GM21576 (cell line): ENCODE data around the gene DPCD.
"Not testable (repeated sequence)": the region's sequence is repeated elsewhere in the genome, so short reads cannot be mapped to it uniquely, and the experiment has no call there.

ENCODE experiments used
- ATAC-seq: cut with Tn5 transposase; IDR thresholded peaks from one replicate; pipeline ENCODE4 v1.9.1; 2021; ENCODE audit warnings: mild to moderate bottlenecking, moderate library complexity; ENCODE audit not compliant: unreplicated experiment

DPCD gene

DNA sequence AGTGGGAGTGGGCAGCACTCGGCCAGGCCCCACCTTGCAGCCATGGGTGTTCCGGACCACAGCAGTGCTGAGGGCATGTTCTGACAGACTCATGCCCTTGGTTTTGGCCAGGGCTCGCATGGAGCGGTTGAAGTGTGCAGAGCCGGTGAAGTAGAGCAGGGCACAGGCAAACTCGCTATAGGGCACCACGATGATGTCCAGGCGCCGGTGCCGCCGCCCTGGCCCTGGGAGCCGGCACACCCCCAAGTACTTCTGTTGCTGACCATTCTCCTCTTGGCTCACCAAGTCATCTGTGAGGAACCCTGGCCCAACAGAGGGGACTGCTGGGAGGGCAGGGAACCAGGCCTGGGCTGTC, 8.6 kb upstream of the DPCD start:
- ATAC-seq = no peak

DNA sequence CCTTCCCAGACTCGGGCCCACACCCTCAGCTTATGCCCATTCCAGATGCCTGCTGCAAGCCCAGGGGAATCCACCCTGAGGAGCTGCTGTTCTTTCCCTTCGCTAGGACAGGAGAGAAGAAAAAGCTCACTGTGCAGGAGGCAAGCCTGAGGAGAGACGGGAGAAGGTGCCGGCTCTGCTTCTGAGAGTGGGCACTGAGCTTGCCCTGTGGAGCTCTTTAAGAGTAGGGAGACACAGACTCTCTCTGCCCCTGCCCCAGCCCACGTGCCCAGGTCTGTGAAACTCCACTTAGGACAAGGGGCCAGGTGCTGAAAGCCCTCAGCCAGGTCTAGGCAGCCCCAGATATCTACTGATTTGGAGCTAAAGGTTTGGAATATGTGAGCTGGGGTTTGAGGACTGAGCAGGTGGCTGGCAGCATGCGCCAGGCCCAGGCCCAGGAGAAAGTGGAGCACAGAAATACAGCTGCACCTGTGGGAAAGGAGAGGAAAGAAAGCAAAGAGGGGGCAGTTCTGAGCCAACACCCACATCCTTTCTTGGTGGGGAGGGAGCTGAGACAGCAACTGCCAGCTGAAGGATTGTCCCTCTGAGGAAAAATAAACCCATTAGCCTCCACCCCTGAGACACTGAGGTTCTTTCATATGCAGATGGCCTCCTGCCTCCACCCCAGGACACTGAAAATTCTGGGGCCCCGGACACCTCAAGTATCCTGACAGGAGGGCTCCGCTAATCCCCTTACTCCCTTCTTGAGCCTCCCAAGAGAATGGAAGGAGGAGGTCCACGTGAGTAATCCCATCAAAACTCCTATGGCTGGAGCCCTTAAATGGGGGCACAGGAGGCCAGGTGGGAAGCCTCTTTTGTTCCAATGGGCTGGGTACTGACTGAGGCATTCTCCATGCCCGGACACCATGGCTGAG, 7.4 kb upstream of the DPCD start:
- no peak for ATAC-seq

GRCh38 chr10:101585841-101586240, 2.3 kb upstream of the DPCD start:
- no peak for ATAC-seq

DNA sequence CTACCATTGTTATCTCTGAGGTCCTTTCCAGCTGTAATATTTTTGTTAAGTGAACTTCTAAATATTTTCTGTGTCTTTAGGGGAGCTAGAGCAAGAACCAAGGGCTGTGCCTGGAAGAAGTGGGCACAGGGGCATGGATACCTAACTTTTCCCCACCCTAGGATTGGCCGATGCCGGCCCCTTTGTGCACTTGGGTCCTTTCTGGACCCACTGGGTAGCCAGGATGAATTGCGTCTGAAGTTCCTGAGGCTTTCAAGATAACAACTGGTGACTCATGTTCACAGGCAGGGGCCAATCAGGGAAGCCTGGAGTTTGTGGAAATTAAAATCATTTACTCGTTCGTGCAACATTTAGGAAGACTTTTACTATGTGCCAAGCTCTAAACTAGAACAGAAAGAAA, 758 bp downstream of the DPCD start:
- no peak for ATAC-seq

DNA sequence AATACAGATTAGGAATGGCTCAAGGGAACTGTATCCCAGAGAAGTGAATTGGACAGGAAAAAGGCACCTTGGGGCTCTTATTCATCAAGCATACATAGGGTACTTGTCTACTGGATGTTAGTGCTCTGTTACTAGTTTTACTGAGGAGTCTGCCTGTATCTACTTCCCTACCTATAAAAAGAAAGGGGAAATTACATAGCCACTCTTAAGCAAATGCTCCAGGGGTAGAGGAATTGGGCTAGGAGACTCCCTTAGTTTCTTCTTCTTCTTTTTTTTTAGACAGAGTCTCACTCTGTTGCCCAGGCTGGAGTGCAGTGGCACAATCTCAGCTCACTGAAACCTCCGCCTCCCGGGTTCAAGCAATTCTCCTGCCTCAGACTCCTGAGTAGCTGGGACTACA, 5.2 kb downstream of the DPCD start:
- ATAC-seq = not testable (repeated sequence)

DNA sequence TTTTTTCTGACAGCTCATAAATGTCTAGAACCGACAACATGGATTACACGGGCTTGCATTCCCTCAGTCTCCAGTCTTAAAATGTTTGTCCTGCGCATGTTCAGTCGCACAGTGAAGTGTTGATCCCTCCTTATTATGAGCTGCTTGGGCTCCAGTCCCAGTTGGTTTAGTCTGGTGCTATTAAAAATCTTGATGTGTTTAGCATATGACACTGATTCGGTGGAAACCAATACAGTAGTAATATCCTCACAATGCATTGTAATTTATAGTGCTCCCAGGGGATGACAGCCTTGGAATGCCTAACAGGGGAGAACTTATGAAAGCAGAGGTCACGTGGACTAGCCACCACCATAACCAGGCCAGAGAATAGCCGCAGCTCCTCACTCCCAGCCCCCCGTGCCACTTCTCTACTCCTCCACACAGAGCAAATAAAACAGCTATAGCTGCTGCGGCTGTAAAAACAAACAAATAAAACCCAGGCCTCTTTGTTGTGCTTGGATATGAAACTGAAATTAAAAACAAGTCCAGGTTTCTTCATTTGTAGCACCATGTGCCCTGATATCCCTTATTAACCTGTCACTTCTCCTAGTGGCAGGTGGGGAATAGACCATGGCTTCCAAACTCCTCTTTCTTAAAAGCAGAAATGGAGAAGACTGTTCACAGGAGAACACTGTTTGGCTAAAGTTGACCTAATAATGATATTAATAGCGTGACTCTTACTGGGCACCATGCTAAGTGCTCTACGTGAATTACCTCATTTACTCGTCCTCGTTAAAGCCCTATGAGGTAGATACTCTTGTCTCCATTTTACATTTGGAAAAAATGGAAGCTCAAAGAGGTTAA, 7.7 kb downstream of the DPCD start:
- no peak for ATAC-seq

GRCh38 chr10:101597091-101597900, 9.2 kb downstream of the DPCD start:
- no peak for ATAC-seq

- no peak for ATAC-seq
These were observed 13.4 kb downstream of the DPCD start for GRCh38 chr10:101601541-101601940.

DNA sequence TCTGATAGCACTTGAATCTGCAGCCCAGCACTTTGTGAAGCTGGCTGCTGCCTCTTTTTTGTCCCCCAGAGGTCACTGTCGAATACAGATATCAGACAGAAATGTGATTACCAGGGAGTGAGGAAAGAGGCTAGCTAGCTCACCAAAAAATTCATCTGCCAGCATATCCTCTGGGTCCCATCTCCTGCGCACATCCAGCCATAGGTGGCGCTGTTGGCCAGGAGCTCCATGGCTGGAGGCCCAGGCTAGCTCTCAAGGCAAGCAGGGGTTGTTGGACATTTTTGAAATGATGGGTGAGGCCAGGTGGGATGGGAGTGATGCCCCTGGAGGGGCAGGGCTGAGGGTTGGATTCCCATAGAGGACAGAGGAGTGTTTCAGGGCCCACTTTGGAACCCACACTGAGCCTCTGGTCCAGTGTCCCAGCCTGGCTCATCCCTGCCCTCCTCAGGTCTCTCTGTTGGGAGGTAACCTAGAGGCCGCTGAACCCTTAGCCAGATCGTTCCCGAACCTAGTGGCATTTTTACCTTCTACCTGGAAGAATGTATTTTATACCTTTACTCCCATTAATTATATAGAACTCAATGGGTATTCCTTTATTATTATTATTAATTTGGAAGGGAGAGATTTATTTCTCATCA, 14.8 kb downstream of the DPCD start:
- ATAC-seq = peak; percentile 69

GRCh38 chr10:101607124-101607523, 19.0 kb downstream of the DPCD start:
- ATAC-seq = no peak

DNA sequence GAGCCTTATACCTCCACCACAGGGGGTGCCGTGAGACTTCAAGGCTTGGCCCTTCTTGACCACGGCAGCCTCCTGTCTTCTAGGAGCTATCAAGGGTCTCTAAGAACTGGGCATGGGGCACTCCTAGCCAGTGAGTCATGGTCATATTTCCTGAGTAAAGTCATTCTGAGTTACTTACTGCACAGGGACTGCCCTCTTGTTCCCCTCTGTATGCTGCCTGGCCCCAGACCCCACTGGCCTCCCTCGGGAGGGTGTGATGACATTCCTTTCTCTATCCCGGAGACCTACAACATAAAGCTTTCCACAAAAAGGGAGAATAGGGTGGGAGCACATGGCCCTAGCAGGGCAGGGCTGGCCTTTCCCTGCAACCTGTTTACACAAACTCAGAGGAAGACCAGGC, 21.4 kb downstream of the DPCD start:
- ATAC-seq = no peak

- no peak for ATAC-seq
These were observed 23.2 kb downstream of the DPCD start for GRCh38 chr10:101611096-101611905.

GRCh38 chr10:101612086-101612485, 24.0 kb downstream of the DPCD start:
- ATAC-seq = no peak

GRCh38 chr10:101612872-101613271, 24.8 kb downstream of the DPCD start:
- no peak for ATAC-seq

DNA sequence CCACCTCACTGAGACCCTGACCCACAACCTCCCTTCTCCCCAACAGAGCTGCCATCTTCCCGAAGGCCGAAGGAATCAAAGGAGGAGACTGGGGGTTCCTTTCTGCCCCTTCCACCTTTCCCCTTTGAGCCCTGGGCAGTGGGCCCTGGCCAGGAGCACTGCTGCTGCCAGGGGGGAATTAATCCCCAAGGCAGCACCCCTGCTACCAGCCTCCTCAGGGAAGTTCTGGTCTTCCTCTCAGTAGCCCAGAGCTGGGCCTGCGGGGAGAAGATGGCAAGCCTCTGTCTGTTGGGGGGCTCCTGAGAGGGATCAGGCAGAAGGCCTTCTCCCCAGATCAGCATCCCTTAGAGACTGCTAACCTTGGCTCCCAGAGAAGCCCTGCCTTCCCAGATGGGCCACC, 25.5 kb downstream of the DPCD start:
- no peak for ATAC-seq

GRCh38 chr10:101614663-101615524, 26.8 kb downstream of the DPCD start:
- ATAC-seq = no peak

- no peak for ATAC-seq
These were observed 27.5 kb downstream of the DPCD start for GRCh38 chr10:101615525-101616116.

DNA sequence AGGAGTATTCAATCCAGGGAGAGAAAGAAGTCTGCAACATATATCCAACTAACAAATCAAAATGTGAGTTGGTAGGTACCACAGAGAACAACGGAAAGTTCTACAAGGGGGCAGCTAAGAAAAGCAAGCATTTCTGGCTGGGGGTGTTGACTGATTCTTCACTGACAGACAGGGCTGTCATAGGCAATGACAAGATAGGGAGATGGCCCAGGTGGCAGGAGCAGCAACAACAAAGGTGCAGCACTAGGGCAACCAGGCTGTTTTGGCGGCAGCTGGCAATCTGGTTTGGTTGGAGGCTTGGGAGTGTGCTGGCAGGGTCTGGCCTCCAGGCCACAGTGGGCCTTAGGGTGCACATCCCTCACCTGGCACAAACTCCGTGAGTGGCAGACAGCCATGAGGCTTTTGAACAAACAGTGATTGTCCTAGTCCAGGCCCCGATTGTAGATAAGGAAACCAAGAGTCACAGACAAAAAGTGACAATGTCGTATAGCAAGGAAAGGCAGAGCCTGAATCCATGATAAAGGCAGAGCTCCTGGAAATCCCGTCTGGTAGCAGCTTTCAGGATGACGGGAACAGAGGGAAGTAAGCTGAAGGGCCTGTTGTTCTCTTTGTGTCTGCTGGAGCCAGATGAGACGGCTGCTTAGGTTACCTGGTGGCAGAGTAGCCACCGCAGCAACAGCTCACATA, 28.4 kb downstream of the DPCD start:
- ATAC-seq = no peak
